Kidney (tissue), 14 donors: Measurements from ENCODE around the gene OTOF. TPM values are rescaled to one million over a fixed set of nuclear protein-coding genes. Genes with fewer than 3 reads are reported as not detected.
A peak's percentile ranks its signal among the peaks of the same experiment; 100 is the strongest.

Experiments
- DNase-seq, 5 donors: peaks; one replicate each; pipeline ENCODE4 v3.0.0-alpha.2; 2013 to 2020
- FAIRE-seq: peaks from 2 replicates; lab custom pipeline; 2012; peaks lifted over from hg19 to GRCh38; lab: Jason Lieb, UNC
- H3K27ac ChIP-seq, 2 donors: one replicate each; pipeline ENCODE4 v1.7.0; 2013; ENCODE audit warnings: low read depth in 2 of 2, low read length in 2 of 2, inconsistent platforms in 1 of 2
- H3K27me3 ChIP-seq: one replicate; pipeline ENCODE4 v1.7.1; 2013; ENCODE audit warnings: low read length, inconsistent platforms; ENCODE audit not compliant: control insufficient read depth, insufficient read depth
- H3K36me3 ChIP-seq, 3 donors: one replicate each; pipeline versions ENCODE4 v1.7.0 to v1.7.1; 2013; ENCODE audit warnings: low read length in 3 of 3, control low read depth in 1 of 3, inconsistent platforms in 1 of 3; ENCODE audit not compliant: insufficient read depth in 3 of 3, control insufficient read depth in 2 of 3
- H3K4me1 ChIP-seq, 3 donors: one replicate each; pipeline versions ENCODE4 v1.7.0 to v1.7.1; 2013; ENCODE audit warnings: low read length in 3 of 3, inconsistent platforms in 1 of 3, low read depth in 1 of 3; ENCODE audit not compliant: control insufficient read depth in 2 of 3, insufficient read depth in 2 of 3
- H3K4me3 ChIP-seq, 3 donors: one replicate each; pipeline versions ENCODE4 v1.7.0 to v1.8.1; 2013; ENCODE audit warnings: low read length in 3 of 3, control low read depth in 1 of 3, inconsistent platforms in 1 of 3
- H3K9ac ChIP-seq, 3 donors: one replicate each; pipeline versions ENCODE4 v1.7.0 to v1.7.1; 2013; ENCODE audit warnings: low read length in 3 of 3, control low read depth in 1 of 3, inconsistent platforms in 1 of 3
- H3K9me3 ChIP-seq, 3 donors: one replicate each; pipeline versions ENCODE4 v1.7.0 to v1.7.1; 2013; ENCODE audit warnings: low read length in 3 of 3, control low read depth in 1 of 3, inconsistent platforms in 1 of 3; ENCODE audit not compliant: control insufficient read depth in 2 of 3, insufficient read depth in 1 of 3
- CTCF ChIP-seq: IDR thresholded peaks from 3 replicates; pipeline ENCODE4 v1.5.1; 2012; ENCODE audit warnings: mild to moderate bottlenecking, moderate library complexity, borderline replicate concordance; ENCODE audit not compliant: insufficient read depth; ENCODE audit errors: extremely low read depth
- intact Hi-C: fragments of 100-400 bp; cut with DNase I; formaldehyde crosslinking; loops from one replicate; pipeline ENCODE4 v1.11.1; 2022
- polyA plus RNA-seq: library from polyadenylated mRNA; stranded (reverse); fragments of 350-450 nt; fragmentation: Illumina TruSeq; extraction: RNeasy Lipid Tissue Mini Kit (QIAGEN cat#74804); gene quantifications from one replicate; pipeline ENCODE4 v1.2.3, GENCODE V29; 2014; ENCODE audit warnings: low read depth, low replicate concordance; ENCODE audit not compliant: insufficient read depth
- total RNA-seq: library from RNA; stranded (reverse); fragmentation: NEBNext Ultra II Directional; extraction: Animal tissue kit (Norgen Biotek cat#: 25700); gene quantifications from one replicate; pipeline ENCODE4 v1.2.1, GENCODE V29; 2021
- donor health status: control.
- donor health status: control.
- donor health status: control.
- donor health status: control.
- donor health status: control.
- donor health status: DM: yes; HTN: yes; CAD: no.
- donor health status: Normal renal cell carcinoma (clear cell type).

OTOF gene
- total and polyA plus RNA-seq, 2 donors from 2014 or later: 0.16 TPM; not detected in 1

- Histone ChIP-seq H3K9me3 (no peaks in the 10 kb centered on the region), H3K27ac (no peak overlapping the region), H3K9ac (no peak overlapping the region), H3K4me1 (no peaks in the 10 kb centered on the region), H3K4me3 (no peak overlapping the region), H3K36me3 (no peaks in the 10 kb centered on the region), H3K27me3 (no peaks in the 10 kb centered on the region)
- DNase-seq (no peak), FAIRE-seq (no peak)
- intact Hi-C loops: no loop called here
- TF ChIP-seq CTCF: no peak
Measured at GRCh38 chr2:26485725-26486418, 7.9 kb upstream of the OTOF start.

GRCh38 chr2:26485099-26485498, 7.2 kb upstream of the OTOF start:
- Histone ChIP-seq H3K9ac (no peak overlapping the region), H3K36me3 (no peaks in the 10 kb centered on the region), H3K27ac (no peak overlapping the region), H3K9me3 (no peaks in the 10 kb centered on the region), H3K4me1 (no peaks in the 10 kb centered on the region), H3K27me3 (no peaks in the 10 kb centered on the region), H3K4me3 (no peak overlapping the region)
- FAIRE-seq (no peak), DNase-seq (no peak)
- intact Hi-C loops: no loop called here
- TF ChIP-seq CTCF: no peak

GRCh38 chr2:26484579-26484978, 6.7 kb upstream of the OTOF start:
- intact Hi-C loops: no loop called here
- no peak overlapping the region for H3K27ac ChIP-seq
- no peaks in the 10 kb centered on the region for H3K9me3 ChIP-seq
- H3K9ac ChIP-seq: no peak overlapping the region
- peak in 1 of 5 donors; percentile 43 for DNase-seq
- no peak for TF ChIP-seq CTCF
- FAIRE-seq: no peak
- H3K4me1 ChIP-seq: no peaks in the 10 kb centered on the region
- no peak overlapping the region for H3K4me3 ChIP-seq
- H3K36me3 ChIP-seq: no peaks in the 10 kb centered on the region
- no peaks in the 10 kb centered on the region for H3K27me3 ChIP-seq
